ENCODE data around the gene OPALIN.
"Not testable (repeated sequence)": the region's sequence is repeated elsewhere in the genome, so short reads cannot be mapped to it uniquely, and the experiment has no call there.

OPALIN gene

DNA sequence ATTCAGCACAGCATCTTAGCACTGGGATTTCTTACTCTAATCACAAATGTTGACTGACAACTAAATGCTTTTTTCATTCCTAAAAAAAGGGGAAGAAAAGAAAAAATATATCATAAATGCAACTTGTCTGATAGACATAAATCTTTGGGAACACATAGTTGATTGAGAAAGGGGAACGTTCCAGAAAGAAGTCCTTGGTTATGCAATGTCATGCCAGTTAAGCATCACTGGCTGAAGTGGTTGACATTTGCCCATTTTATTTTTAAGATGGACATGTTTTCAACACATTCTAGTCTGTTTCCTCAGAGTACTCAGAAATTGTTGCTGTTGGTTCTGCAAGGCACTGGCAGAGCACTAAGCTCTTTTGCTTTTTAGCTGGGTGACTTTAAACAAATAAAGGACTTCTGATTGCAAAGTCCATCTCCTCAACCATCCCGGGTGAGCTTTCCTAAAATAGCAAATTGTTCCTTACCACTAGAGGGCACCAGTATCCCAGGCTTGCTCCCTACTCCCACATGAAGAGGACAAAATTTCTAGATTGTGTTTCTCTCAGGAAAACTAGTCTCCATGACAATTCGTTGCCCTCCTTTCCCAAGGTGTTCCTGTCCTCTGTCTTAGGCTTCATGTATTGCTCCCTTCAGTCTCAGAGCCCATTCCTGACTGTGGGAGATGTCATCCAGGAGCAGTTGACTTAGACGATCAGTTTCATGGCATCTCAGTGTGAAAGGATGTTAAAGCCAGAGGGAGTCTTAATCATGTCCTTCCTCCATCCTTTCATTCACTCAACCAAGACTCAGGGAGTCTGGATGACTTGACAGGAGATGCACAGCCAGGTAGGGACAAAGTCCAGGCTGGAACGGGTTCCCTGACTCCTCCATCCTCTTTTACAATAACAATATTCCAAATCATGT lies 23.9 kb downstream of the OPALIN start:
- DNase-seq, result no peak

DNA sequence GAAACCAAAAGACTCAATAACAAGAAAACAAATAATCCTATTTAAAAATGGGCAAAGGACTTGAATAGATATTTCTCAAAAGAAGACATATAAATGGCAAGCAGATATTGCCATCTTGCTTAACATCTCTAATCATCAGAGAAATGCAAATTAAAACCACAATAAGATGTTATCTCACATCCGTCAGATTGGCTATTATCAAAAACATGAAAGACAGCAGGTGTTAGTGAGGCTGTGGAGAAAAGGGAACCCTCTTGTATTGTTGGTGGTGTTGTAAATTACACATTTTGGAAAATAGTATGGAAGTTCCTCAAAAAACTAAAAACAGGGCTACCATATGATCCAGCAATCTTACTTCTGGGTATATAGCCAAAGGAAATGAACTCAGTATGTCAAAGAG lies 25.7 kb downstream of the OPALIN start:
- DNase-seq, result no peak

DNA sequence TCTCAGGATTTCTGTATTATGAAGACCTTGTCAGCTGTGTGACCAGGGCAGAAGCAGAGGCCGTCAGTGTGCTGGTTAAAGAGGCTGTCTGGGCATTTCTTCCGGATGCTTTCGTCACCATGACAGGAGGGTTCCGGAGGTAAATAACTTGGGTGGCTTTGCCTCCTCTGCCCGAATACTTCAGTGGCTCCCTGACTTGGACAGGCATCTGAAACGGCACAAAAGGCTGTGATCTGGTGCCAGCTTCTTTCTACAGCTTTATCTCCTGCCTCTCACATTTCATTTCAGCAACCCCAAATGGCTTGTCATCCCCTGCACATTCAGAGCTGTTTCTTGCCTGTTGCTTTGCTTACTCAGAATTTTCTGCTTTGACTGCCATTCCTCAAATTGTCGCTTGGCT lies 31.3 kb downstream of the OPALIN start:
- no peak for DNase-seq

DNA sequence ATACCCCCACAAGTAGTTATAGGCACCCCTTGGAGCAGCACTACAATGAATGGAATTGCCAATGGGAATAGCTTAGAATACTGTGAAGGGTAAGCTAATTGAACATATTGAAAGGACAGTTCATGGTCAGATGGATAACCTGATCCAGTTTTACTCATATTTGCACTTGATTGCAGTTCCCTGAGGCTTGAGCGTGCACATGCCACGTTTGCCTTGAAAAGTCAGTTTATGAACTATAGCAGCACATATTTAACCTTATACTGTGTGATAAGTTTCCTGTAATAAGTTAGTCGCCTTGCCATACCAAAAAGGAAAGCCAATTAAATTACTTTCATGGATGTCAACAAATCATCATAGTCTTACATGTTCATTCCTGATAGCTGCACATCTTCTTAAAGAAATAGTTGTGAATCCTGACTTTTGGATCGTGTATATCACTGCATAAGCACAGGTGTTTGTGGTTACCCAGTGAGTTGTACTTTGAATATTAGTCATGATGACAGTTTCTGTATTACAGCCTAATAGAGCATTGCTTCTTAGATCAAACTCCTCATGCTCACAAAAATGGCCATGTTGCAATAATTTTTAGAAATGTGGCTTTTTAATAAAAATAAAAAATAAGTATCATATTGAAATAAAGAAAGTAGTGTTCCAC lies 33.0 kb downstream of the OPALIN start:
- DNase-seq, result no peak

DNA sequence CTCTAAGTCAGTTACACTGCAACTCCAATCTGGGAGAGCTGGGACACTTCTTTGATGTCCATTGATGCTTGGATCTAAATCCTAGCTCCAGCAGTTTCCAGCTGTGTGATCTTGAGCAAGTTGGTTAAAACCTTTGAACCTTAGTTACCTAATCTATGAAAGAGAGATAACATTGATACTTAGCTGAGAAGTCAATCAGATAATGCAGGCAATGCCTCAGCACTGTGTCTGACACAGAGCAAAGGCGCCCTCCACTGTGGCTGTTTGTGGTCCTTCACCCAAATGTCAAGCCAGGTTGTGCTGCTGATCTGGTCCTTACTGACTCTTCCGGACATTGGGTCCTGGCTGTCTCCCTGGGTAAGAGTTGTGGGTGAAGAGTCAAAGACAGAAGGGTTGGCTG lies 34.4 kb downstream of the OPALIN start:
- DNase-seq, result no peak

DNA sequence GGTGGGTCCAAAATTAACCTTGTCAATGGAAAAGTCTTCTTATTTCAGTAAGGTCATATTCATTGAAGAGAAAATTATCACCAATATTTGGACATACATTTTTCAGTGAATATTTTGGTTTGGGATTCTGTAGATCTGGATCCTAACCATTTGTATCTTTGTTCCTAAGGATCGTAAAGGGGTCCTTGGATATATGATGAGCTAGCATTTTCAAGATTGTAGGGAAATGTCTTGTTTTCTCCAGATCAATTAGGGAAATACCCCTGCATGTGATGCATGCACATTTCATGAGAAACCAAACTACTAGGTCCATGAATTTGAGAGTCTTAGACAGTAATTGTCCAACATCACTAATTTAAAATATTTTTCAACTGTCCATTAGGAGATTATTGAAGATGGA lies 36.5 kb downstream of the OPALIN start:
- DNase-seq, result no peak

DNA sequence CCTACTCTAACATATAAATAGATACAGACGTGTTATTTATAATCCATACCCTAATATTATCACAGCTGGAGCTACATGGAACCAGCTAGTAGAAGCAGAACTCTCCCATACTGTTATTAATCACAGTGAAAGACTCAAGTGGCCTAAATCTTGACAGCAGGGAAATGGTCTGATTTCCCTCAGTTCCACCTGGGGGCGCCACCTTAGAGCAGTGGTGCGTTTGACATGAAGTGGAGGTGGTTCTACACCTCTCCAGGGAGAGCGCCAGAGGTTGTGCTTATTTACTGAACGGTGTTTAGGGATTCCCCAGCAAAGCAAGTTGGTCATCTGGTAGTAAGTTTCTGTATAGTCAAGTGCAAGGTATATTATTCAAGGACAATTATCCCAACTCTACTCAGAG lies 37.0 kb downstream of the OPALIN start:
- no peak for DNase-seq

DNA sequence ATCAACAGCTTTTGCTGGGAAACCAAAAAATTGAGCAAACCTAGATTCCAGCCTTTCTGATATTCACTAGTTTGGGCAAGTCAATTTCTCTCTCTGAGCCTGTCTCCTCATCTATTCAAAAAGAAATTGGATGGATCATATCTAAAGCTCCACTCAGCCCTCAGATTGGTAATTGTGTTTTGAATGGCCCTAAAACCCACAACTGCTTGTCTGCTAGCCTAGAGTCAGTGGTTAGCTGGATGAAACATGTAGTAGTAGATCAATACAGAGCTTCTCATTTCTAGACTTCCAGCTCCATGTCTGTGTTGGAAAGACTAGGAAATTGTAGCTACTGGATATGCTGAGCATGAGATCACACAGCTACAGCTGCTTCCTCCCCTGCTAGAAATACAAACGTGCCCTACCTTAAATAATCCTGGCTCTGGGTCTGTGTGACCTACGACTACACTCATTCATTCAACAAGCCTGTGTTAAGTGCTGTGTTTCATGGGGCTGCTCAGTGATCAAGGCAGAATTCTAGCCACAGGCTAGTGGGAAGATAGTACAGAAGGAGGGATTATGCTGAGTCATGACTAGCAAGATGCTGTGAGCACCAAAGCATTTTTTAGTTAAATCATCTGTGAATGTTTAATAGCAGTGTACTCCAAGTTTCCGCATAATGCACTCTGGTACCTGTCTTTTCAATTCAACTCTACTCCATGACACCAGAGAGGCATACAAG lies 38.9 kb downstream of the OPALIN start:
- DNase-seq, result no peak

DNA sequence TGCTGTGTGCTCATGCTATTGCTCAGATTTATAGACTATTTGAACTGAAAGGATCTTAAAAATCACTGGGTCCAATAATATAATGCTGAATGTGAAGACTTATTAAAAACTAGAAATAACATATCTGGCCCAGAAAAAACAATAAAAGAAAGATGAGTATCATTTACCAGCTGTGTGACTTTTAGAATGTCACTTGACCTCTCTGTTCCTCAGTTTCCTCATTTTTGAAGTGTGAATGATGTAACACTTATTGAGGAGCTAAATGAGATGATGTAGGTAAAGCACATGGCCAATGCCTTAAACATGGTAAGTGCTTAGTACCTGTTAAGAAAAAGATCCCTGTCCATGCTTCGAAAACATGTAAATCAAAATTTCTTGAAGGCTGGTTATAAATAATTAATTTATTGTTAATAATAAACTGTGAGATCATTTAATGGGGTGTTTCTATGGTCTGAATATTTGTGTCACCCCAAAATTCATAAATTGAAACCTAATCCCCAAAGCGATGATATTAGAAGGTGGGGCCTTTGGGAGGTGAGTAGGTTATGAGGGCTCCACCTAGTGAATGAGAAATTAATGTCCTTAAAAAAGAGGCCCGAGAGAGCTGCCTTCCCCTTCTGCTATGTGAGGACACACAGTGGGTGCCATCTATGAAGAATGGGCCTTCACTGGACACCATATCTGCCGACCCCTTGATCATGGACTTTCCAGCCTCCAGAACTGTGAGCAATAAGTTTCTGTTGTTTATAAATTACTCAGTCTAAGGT lies 41.6 kb downstream of the OPALIN start:
- DNase-seq, result no peak

DNA sequence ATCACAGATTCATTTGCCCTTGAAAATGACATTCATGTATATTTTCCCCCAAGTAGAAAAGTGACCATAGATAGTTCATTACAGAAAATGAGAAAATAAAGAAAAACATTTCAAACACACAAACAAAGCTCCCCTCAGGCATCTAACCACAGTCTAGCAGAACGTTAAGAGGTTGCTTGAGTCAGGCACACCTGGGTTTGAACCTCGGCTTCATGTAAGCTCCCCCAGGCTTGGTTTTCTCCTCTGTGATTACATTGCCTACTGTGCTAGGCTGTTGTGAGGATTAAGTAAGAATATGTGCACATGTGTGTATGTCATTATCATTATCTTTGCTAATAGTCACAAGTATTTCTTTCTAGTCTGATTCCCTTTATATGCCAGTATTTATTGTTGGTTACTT lies 45.5 kb downstream of the OPALIN start:
- DNase-seq, result no peak

DNA sequence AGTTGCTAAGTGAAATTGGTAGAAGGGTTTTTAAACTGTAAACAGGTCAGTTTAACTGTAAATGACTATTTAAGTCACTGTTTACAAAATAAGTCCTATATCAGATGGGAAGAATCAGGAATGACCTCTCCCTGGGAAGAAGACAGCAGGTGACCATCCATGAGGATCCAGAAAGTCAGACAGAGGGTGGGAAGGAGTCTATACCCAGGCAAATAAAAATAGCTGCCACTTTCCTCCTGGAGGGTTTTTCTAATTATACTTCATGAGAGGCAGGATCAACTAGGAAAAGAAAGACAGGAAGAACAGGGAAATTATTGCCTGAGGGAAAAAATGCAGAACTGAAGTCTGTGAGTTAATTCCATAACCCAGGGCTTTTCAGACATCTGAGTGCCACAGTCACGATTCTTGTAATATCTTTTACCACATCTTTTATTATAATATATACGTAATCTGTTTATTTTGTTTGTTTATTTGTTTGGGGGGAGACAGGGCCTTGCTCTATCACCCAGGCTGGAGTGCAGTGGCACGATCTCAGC lies 47.6 kb downstream of the OPALIN start:
- no peak for DNase-seq

DNA sequence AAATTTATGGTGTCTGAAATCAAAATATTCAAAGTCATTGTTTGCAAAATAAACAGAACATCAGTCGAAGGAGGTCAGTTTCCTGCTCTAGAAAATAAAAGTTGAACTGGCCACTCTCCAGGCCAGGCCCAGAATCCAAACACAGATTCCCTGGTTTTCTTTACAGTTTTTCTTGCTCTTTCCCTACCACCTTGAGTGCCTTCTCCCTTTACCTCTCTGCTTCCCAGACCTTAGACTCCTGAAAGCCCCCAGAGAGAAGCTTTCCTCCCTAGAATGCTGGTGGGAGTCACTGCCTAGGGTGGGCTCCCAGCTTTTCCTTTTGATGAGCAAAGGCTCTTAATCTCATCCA lies 48.5 kb downstream of the OPALIN start:
- no peak for DNase-seq

DNA sequence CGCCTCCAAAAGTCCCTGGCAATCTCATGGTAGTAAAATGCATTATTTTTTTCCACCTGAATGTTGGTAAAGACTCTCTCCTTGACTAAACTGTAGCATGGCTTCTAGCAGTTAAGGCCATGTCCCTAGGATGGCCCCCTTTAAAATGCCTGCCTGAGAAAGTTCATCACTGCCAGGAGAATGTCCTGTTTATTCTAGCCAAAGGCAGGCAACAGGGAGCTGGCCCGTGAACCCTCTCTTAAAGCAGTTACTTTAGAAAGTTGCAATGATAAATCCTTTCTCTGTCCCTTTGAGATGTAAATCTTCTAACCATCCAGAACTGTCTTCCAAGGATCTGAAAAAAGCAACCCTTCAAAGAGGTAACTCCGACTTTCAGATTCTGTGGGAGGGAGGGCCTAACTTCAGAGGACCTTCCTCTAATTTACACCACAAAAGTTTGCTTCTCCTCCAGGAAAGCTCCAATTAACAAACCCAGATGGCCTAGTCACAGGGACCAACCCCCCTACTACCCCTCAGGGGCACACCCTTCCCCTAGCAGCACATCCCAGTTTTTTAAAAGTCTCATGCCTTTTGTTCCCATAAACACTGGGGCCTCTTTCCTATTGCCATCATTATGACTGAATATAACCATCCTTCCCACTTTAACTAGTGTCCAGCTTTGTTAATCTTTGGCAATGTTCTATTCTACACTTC lies 49.0 kb downstream of the OPALIN start:
- no peak for DNase-seq

DNA sequence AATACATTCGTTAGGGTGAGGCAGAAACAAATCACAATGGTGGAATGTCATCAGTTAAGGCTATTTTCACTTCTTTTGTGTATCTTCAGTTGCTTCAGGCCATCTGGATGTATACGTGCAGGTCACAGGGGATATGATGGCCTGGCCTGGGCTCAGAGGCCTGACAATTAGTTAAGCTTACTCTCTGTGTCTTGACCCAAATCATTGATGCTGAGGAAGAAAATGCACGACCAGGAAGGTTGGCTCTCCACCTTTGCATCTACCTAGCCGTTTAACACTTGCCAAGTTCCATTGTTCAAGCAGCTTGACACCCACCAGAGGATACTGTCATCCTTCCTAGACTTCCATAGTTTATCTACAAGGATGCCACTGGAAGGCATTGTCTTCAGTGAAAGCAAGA lies 49.9 kb downstream of the OPALIN start:
- DNase-seq, result not testable (repeated sequence)

DNA sequence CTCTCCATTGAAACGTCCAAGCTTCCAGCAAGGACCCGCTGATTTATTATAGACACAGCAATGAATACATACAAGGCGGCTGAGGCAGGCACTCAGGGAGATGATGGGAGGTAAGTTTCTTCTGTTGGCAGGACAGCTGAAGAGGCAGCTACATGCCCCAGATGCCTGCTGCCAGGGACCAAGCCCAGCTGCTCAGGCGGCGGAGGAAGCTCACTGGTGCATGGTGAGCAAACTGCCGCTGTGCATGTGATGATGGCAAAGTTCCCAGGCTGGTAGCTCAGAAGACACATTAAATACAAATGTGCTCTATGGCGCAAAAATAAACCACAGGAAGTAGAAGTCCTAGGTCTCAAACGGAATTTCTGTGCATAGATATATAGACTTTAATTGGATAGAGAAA lies 52.3 kb downstream of the OPALIN start:
- no peak for DNase-seq

DNA sequence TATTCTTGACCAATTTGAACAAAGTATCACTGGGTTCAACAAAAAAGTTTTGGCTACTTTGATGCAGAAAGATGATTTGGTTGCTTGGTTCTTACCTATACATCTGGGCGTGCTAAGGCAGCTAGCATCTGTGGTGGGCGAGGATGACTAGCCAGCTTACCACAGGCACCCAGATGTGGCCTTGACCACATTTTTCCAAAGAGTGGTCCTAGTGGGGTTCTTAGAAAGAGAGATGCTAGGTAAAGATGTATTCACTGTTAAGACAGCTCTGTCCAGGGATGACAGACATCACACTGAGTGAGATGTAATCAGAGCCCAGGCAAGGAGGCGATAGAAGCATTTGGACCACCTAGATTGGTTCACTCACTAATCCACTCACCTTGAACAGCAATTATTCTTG lies 53.8 kb downstream of the OPALIN start:
- DNase-seq, result no peak

DNA sequence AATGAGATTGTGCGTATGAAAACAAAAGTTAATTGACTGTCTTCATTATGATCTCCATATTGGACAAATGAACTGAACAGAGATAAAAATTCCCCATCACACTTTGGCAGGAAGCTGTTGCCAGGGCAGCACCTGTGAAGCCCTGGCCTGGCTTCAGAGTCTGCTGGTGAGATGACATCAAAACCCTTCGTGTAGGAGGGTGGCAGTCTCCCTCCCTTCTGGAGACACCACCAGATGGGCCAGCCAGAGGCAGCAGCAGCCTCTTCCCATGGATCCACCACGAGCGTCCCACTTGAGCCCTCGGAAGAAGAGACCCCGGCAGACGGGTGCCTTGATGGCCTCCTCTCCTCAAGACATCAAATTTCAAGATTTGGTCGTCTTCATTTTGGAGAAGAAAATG lies 54.6 kb downstream of the OPALIN start, which contains the start of gene DNTT:
TSS of gene DNTT (plus strand) at position 205 of the 400 bp plus-strand sequence. CDS start at position 269, 64 bp downstream.
- DNase-seq, result no peak

DNA sequence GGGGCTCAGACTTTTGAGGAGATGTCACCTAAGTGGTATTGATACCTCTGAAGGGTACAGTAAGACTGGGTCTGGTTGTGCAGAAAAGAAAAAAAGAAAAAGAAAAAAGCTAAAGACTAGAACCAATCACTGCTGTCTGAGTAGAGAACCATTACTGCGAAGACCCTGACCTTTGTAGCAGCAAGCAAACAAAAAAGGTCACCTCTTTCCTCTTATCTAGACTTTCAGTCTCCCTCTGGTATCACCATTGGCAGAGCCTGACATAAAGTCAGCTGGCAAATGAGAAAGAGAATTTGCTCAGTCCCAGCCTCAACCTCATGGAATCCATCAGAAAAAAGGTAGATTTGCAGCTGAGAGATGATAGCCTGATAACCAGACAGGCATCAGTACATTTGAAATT lies 57.2 kb downstream of the OPALIN start:
- DNase-seq, result no peak

DNA sequence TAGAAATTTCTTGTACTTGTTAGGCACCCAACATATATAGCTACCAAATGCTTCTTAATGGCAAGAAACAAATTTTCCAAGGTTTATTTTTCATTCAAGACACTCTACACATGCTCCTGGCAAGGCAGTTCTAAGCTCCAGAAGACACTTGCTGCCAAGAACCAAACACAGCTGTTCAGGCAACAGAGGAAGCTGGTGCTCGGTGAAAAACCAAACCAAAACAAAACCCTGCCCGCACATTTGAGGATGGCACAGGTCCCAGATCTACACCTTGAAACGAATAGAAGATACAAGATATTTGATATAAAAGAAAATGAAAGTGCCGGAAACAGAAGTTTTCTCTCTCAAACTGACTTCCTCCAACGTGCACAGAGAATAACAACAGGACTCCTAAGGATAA lies 59.4 kb downstream of the OPALIN start:
- DNase-seq, result no peak

DNA sequence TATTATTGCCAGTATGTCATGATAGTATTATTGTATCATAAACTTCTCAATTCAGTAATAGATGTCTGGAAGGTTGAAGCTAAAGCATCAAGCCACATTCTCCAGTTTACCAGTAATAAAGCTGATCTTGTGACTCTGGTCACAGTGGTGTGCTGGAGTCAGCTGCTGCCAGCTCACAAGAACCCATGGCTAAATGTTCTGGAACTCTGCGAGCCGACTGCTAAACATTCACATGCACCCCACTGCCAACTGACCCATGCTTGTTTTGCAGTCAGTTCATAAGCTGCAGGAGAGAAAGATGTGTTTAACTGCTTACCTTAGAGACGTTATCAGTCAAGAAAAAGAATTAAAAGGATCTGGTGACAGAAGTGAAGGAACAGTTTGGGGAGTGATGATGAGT lies 60.4 kb downstream of the OPALIN start:
- no peak for DNase-seq

DNA sequence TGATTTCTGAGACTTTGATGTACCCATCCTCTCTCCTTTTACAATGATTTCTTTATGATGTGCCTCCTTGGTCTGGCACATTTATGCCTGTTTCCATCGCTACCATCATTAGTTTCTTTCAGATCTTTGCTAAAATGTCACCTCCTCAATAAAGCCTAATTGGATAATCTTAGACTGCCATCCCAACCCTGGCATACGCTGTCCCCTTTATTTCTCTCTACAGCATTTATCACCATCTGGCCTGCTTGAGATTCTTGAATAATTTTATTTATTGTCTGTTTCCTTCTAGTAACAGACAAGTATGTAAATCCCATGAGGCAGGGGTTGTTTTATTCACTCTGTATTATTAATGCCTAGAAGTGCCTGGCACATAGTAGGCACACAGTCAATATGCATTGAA lies 61.3 kb downstream of the OPALIN start:
- no peak for DNase-seq

DNA sequence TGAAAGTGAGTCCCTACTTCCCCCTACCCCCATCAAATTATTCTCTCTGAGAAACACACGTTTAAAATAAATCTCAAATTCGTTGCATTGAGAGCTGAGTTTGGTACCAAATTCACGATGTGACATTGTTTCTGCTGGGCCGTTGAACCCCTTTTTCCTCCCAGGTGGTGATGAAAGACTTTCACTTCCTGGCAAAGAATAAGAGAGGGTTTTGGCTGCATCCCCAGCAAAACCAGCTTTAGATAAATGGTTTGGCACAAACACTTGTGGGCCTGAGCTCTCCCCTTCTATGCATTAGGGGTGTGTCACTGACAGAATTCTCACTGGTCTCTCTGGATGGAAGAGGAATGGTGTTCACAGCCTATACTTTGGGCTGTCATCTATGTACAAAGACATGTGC lies 63.3 kb downstream of the OPALIN start:
- DNase-seq, result no peak

Measured in activated CD8-positive, alpha-beta memory T cell treated with anti-CD3 and anti-CD28 coated beads, Interleukin-2, amount 50 U/mL, for 48 hours (primary cell).